Stomach (tissue), 9 donors: ENCODE data around the gene CRELD1. TPM values are rescaled to one million over a fixed set of nuclear protein-coding genes. Genes with fewer than 3 reads are reported as not detected.

Experiments used
- DNase-seq, 2 donors: peaks; one replicate each; pipeline versions ENCODE4 v3.0.0 to v3.0.0-alpha.2; 2013 to 2019
- H3K27ac ChIP-seq, 5 donors: fragments of 200-600 bp in 4 of 5; sonication (generic) in 4 of 5; one replicate each; pipeline ENCODE4 v1.5.1; 2013 to 2019; ENCODE audit warnings: mild to moderate bottlenecking in 1 of 5, moderate library complexity in 1 of 5
- H3K27me3 ChIP-seq, 3 donors: fragments of 200-600 bp; sonication (generic); one replicate each; pipeline ENCODE4 v1.5.1; 2017 to 2019; ENCODE audit warnings: mixed run types in 1 of 3
- H3K36me3 ChIP-seq, 4 donors: fragments of 200-600 bp; sonication (generic); 1 replicate in 3 of 4; 2 replicates in 1 of 4; pipeline ENCODE4 v1.5.1; 2016 to 2019
- H3K4me1 ChIP-seq, 4 donors: fragments of 200-600 bp; sonication (generic); one replicate each; pipeline ENCODE4 v1.5.1; 2016 to 2019
- H3K4me3 ChIP-seq, 4 donors: fragments of 200-600 bp; sonication (generic) in 3 of 4; one replicate each; pipeline ENCODE4 v1.5.1; 2016 to 2019; ENCODE audit warnings: mild to moderate bottlenecking in 1 of 4
- H3K9me3 ChIP-seq, 4 donors: fragments of 200-600 bp; sonication (generic); one replicate each; pipeline ENCODE4 v1.5.1; 2016 to 2019
- CTCF ChIP-seq, 7 experiments: fragments of 450-650 bp in 4 of 7; fragments of 200-600 bp in 3 of 7; sonication (generic) in 3 of 7; IDR thresholded peaks; one replicate each; pipeline ENCODE4 v1.5.1; 2016 to 2019; ENCODE audit warnings: antibody characterized with exemption in 7 of 7, control low read depth in 2 of 7, mild to moderate bottlenecking in 1 of 7
- EP300 ChIP-seq: sonication (generic); formaldehyde crosslinking; IDR thresholded peaks from one replicate; pipeline ENCODE4 v1.6.1; 2017; ENCODE audit warnings: antibody characterized with exemption
- POLR2A ChIP-seq, 4 donors: fragments of 450-650 bp; IDR thresholded peaks; one replicate each; pipeline ENCODE4 v1.6.1; 2016; ENCODE audit warnings: antibody characterized with exemption in 4 of 4, control low read depth in 2 of 4, mild to moderate bottlenecking in 1 of 4, moderate library complexity in 1 of 4
- POLR2AphosphoS5 ChIP-seq, 3 donors: sonication (generic); formaldehyde crosslinking; IDR thresholded peaks; one replicate each; pipeline ENCODE4 v1.6.1; 2016; ENCODE audit warnings: antibody characterized with exemption in 3 of 3
- WGBS, 5 donors: extraction: QIAGEN DNeasy Blood & Tissue Kit in 3 of 5; methylation state at CpG; one replicate each; pipeline versions ENCODE4 v1.1.5 to v1.1.7; 2013 to 2018; 5-methylcytosine and 5-hydroxymethylcytosine counted together
- intact Hi-C: fragments of 100-400 bp; cut with DNase I; formaldehyde crosslinking; loops from one replicate; pipeline ENCODE4 v1.15.1; 2023; ENCODE audit warnings: low total_unique reads
- polyA plus RNA-seq, 3 donors: library from polyadenylated mRNA; stranded (reverse); fragments of 200-250 nt; gene quantifications; one replicate each; pipeline ENCODE4 v1.2.3, GENCODE V29; 2013
- total RNA-seq, 5 donors: library from RNA; depleted of rRNA; stranded (reverse); fragments of >200 nt; gene quantifications; one replicate each; pipeline versions ENCODE4 v1.1.0 to v1.2.3, GENCODE V29; 2014 to 2016
- donor health status: healthy with polysubstance abuse.
- donor health status: Bipolar disorder and iron deficiency.
- donor health status: healthy.

Gene CRELD1
- total and polyA plus RNA-seq, 8 donors: 6.2 to 71.5 (median 22.7) TPM

GRCh38 chr3:9970020-9970652 is 36.5 kb downstream of the CRELD1 start:
- H3K4me1 ChIP-seq: peaks cover 0 to 19% (median 9%) of the 10 kb centered on the region in 4 donors
- WGBS, 5 donors: 39 to 51% (median 50%) methylated on average over 3 of the region's 3 CpGs
- peaks cover 62 to 100% (median 98%) of the 10 kb centered on the region in 4 donors for H3K36me3 ChIP-seq
- intact Hi-C loops: no loop called here
- no peaks in the 10 kb centered on the region for H3K9me3 ChIP-seq
- DNase-seq: no peak
- H3K27ac ChIP-seq: peak overlapping the region in 4 of 5 donors; percentile 23 to 76 (median 61)
- no peak for TF ChIP-seq EP300
- TF ChIP-seq POLR2A (IDR thresholded peaks at IDR 0.05): no peak
- TF ChIP-seq CTCF (IDR thresholded peaks at IDR 0.05): no peak
- TF ChIP-seq POLR2AphosphoS5 (IDR thresholded peaks at IDR 0.05): no peak
- no peak overlapping the region for H3K4me3 ChIP-seq
- no peaks in the 10 kb centered on the region for H3K27me3 ChIP-seq

GRCh38 chr3:9976721-9977709 is 43.4 kb downstream of the CRELD1 start:
- Histone ChIP-seq H3K27me3 (no peaks in the 10 kb centered on the region), H3K4me3 (no peak overlapping the region), H3K27ac (peak overlapping the region; percentile 50 to 86 (median 76)), H3K9me3 (no peaks in the 10 kb centered on the region), H3K36me3 (peaks cover 33 to 81% (median 71%) of the 10 kb centered on the region in 4 donors), H3K4me1 (peaks cover 8 to 51% (median 28%) of the 10 kb centered on the region in 4 donors)
- peak; percentile 75 to 89 for DNase-seq
- intact Hi-C loops: no loop called here
- 26 to 41% (median 29%) methylated on average over 7 of the region's 7 CpGs for WGBS, 5 donors
- TF ChIP-seq CTCF (IDR thresholded peaks at IDR 0.05): no peak
- peak; percentile 52 for TF ChIP-seq EP300
- peak; percentile 51 to 91 (median 84) for TF ChIP-seq POLR2AphosphoS5 (IDR thresholded peaks at IDR 0.05)
- TF ChIP-seq POLR2A (IDR thresholded peaks at IDR 0.05): no peak

- Histone ChIP-seq H3K9me3 (no peaks in the 10 kb centered on the region), H3K27me3 (no peaks in the 10 kb centered on the region), H3K4me1 (peaks cover 8 to 67% (median 34%) of the 10 kb centered on the region in 4 donors), H3K4me3 (no peak overlapping the region), H3K27ac (peak overlapping the region in 4 of 5 donors; percentile 22 to 86 (median 80)), H3K36me3 (peaks cover 18 to 71% (median 59%) of the 10 kb centered on the region in 4 donors)
- no peak for TF ChIP-seq POLR2A (IDR thresholded peaks at IDR 0.05)
- TF ChIP-seq CTCF (IDR thresholded peaks at IDR 0.05): no peak
- no peak for TF ChIP-seq POLR2AphosphoS5 (IDR thresholded peaks at IDR 0.05)
- TF ChIP-seq EP300: no peak
- no peak for DNase-seq
- intact Hi-C loops: no loop called here
- whole genome bisulfite sequencing, 5 donors: 81 to 90% (median 85%) methylated on average over 8 of the region's 8 CpGs
Observed at GRCh38 chr3:9978710-9979305, 45.2 kb downstream of the CRELD1 start.

GRCh38 chr3:9980251-9980650 is 46.6 kb downstream of the CRELD1 start:
- TF ChIP-seq POLR2AphosphoS5 (IDR thresholded peaks at IDR 0.05) (no peak), EP300 (no peak), CTCF (IDR thresholded peaks at IDR 0.05) (no peak), POLR2A (IDR thresholded peaks at IDR 0.05) (no peak)
- Histone ChIP-seq H3K4me1 (peaks cover 18 to 81% (median 43%) of the 10 kb centered on the region in 4 donors), H3K27me3 (no peaks in the 10 kb centered on the region), H3K4me3 (no peak overlapping the region), H3K9me3 (no peaks in the 10 kb centered on the region), H3K27ac (peak overlapping the region in 1 of 5 donors; percentile 14), H3K36me3 (peaks cover 12 to 65% (median 53%) of the 10 kb centered on the region in 4 donors)
- 94 to 100% (median 96%) methylated on average over 2 of the region's 2 CpGs for WGBS, 5 donors
- intact Hi-C loops: no loop called here
- DNase-seq: no peak
